Iris pigment epithelial cell (primary cell): ENCODE results near the gene AK5.

Experiments
- DNase-seq: peaks from one replicate; pipeline ENCODE4 v3.0.0-alpha.2; 2011; ENCODE audit warnings: low read depth

Gene AK5

DNA sequence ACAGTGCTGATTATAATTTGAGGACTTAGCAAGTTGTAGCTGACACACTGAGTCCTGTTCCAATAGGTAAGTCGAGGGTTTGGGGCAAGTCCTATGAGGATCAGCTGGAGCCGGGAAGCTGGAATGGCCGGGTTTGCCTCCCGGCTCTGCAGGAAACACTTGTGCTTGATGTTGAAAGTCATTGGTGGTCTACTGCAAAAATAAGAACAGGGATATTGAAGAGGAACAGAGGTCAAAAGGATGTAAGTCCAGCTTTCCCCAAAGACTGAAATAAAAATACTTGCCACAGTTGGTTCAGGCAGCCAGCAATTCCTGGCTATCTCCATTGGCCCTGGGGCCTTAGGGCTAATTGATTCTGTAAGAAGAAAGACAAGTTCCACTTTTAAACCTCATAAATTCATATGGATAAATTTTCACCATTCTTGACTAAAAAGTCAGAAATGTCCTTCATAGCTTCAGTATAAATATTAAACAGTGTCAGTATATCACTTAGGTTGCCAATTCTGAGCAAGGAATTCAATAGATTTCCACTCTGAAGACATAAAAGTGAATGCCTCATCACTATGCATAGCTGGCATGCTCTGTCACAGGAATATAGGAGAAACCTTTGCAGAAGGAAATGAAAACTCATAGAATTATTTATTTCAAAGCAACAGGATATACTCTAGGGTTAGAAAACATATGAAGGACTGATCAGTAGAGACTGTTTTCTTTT, 165.2 kb downstream of the AK5 start:
- DNase-seq: peak; percentile 54

DNA sequence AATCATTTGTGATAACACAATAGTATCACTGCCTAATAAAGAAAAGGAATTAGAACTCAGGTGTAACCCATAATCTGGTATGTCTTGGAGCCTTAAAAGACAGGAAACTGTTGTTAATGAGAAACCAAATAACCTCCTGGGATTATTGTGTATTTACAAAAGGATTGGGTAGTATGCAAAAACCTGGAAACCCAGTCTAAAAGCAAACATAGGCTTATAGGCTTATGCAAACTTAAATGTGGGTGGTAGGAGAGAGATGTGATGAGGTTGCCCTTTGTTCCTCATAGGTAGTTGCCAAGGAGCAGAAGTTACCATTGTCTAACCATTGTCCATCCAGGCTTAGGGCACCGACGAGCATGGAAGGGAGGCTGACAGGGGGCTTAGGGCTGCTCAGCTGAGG, 165.8 kb downstream of the AK5 start:
- no peak for DNase-seq

DNA sequence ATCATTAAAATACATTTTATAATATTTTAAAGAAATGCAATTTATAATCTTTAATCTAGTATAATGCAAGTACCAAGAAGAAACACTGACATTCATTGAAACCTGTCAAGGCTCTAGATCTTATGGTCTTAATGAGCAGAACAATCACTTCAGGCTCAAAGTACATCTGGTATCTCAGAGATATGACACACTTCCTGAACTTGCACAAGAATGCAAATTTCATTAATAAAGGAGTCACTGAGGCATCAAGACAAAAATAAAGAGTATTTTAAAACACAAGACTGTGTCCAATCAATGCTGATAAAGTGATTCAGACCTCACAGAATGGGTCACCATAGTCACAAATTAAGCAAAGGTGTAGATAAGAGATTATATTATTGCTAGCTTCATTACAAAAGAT, 178.1 kb downstream of the AK5 start:
- peak; percentile 64 for DNase-seq

DNA sequence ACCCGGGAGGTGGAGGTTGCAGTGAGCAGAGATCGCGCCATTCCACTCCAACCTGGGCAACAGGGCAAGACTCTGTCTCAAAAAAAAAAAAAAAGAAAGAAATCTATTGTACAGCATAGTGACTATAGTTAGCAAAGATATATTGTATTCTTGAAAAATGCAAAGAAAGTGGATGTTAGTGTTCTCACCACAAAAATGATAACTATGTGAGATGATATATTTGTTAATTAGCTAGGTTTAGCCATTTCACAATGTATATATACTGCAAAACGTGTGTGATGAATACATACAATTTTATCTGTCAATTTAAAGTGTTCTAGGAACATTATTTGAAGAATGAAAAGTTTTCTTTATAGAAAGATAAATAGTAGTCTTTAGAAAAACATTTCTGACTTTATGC, 179.9 kb downstream of the AK5 start:
- DNase-seq: no peak

DNA sequence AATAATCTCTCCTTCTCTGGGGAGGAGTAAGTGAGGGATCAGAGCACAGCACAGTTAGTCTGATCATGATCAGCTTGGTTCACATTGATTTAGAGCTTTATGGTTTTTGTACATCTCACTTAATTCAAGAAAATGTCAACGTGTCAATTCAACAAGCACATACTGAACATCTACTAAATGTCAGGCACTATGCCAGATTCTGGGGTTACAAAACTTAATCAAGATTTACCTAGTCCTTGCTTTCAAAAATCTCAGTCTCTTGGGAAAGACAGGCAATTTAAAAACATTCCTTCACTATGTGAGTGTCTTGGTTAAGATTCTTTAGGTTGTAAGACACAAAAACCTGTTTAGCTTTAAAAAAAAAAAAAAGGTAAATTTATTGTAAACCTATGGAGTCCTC, 181.4 kb downstream of the AK5 start:
- DNase-seq: no peak

DNA sequence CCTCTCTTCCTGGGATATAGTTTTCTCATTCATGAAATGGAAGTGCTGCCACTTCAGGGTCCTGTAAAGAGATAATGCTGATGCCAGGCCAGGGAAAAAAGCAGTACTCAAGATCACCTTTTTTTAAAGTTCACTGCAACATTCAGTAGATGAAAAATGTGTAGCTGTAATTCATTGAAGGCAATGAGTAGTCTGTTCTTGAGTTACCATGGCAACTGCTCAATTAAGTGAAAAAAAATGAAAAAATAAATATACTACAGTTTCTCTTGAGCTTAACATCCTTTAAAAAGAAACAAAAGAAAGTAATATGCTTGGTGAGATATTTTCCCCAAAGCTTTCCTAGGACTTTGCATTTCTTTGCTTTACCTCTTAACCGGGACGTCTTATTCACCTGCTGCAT, 183.3 kb downstream of the AK5 start:
- DNase-seq: no peak

DNA sequence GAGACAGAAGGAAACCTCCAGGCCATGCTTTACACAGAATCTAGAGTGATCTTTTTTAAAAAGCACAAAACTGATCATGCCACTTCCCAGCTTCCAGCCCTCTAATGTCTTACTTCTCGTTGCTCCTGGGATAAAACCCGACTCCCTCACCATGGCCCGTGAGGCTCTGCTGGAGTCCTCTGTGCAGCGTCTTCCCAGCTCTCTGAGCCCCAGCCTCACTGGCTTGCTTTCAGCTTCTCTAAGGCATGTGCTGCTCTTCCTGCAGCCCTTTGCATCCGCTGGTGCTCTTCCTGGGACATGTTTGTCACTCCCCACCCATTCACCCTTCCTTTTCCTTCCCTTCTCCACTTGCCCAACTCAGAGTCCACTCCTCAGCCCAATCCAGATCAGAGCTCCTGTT, 184.1 kb downstream of the AK5 start:
- no peak for DNase-seq

DNA sequence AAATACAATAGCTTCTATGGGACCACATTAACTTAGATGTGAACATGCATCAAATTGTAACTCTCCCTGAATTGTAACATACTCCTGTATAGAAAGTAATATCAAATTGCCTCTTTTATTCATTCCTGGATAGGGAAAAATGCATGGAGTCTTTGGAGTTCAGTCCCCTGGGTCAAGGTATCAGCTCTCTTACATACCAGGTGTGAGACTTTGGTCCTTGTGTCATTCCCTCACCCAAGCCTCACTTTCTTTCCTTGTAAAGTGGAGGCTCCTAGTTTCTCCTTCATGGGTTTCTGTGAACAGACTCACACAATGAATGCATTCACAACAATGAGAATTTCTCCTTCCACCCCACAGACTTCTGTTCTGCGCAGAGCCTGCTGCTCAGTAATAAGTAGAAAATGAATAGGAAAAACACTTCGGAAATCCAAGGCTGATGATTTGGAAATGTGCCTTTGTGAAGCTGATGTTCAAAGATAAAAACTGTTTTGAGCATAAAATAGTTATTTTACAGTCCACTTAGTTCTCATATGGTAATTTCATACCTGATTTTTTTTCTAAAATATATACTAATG, 185.3 kb downstream of the AK5 start:
- DNase-seq: no peak

DNA sequence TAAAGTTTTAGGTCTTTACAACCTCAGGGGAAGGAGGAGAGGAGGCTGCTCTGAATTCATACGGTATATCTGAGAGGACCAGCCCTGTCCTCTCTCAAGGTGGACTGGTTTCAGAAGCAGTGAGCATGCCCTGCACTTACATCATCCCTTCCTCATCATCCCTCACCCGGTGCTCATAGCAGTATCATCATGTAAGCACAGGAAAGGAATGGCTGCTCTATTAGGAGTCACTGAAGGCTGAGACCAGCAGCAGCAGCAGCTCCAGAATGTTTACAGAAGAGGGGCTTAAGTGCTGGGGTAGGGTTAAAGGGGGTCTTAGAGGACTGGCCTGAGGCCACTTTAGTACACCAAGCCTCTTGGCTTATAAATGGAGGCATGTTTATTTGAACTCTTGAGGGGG, 185.9 kb downstream of the AK5 start:
- peak; percentile 47 for DNase-seq

DNA sequence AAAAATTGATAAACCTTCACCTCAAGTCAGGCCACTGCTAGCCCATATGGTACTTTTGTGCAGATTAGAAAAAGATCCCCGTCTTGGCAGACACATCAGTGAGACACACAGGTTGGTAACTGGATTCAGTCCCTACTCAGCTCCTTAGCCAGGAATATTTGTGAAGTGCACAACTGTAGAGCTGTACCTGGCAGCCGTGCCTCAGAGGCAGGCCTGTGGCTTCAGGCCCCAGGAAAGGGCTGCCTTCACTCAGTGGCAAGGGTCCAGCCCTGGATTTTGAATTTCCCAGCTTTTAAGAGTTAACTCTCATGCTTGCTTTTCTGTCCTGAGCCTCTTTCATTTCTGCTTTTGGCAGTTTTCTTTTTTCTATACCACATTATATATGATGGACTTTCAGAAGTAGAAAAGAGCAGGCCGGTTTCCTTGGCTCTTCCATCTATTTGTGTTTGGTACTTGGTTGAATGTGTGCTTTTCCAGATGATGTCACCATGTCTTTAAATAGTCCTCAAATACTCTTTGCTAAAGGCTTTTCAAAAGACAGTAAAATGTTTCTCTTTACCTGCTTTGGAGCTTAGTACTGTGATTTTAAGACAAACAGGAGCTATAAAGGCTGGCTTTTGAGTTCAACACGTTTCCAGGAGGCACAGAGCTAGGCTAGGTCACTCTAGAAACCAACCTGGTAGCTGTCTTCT, 186.6 kb downstream of the AK5 start:
- DNase-seq: no peak

DNA sequence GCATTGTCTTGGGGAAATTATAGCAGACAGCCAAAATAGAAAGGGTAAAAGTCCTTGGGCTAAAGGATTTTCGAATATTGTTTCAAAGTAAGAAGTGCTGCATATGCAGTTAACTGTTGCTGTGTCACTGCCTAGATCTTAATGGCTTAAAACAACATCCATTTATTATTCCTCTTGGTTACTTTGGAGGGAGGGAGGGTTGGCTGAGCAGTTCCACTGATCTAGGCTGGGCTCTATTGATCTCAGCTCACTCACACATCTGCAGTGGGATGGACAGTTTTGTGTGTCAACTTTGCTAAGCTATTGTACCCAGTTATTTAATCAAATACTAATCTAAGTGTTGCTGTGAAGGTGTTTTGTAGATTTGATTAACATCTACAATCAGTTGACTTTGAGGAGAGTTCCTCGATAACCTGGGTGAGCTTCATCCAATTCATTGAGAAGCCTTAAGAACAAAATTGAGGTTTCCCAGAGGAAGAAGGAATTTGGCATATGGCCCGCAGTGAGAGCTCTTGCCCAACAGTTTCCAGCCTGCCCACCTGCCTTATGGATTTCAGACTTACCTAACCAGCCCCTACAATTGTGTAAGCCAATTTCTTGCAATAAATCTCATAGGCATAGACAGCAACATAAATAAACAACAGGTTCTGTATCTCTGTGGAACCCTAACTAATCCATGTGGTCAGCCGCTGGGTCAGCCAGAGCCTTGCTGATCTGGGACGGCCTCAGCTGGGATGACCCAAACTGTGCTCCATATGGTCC, 187.3 kb downstream of the AK5 start:
- peak; percentile 14 for DNase-seq

DNA sequence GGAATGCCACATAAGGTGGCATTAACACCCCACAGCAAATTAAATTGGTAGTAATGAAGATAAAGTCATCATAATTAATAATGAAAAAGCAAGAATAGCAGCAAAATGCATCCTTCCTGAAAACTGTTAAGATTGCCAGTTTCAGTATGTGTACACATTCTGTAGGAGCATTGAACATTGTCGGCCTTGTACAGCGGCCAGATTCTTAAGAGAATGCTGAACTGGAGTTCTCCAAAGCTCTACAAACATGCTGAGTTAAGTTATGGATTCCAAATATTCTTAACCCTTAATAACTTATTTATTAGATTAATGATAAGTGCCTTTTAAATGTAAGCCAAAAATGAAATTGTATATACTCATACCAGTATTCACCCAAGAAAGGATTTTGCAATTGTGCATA, 189.9 kb downstream of the AK5 start:
- no peak for DNase-seq

DNA sequence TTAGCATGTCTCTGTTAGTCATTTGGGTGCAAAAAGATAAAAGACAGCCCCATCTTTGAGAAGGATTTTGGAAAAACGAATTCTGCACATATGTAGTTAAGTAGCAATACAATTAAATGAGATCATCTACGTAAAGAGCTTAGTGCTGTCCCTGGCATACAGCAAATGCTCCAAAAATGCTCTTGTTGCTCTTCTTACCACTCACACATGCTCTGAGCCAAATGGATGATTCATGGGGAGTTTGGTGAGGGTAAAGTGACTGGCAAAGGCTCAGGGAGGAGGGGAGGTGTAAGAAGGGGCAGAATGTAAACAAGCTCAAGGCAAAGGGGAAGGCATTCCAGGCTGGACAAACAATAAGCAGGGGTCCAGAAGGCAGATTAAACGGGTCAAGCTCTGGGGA, 191.9 kb downstream of the AK5 start:
- DNase-seq: peak; percentile 81

DNA sequence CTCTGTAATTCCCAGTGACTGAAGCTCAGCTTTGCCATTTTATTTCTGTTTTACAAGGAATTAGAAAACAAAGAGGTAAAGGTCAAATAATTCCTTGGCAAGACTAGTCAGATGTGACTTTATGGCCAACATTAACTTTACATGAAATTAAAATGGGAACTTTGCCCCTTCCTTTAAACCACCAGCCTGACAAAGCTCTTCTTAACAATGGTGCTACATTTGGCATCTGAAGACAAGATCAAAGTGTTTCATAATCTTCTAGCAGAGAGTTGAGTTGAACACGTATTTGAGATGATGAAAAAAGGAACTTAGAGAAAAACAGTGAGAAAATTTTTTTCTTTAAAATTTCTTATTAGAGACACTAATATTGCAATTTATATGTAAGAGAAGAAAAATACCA, 193.8 kb downstream of the AK5 start:
- no peak for DNase-seq

DNA sequence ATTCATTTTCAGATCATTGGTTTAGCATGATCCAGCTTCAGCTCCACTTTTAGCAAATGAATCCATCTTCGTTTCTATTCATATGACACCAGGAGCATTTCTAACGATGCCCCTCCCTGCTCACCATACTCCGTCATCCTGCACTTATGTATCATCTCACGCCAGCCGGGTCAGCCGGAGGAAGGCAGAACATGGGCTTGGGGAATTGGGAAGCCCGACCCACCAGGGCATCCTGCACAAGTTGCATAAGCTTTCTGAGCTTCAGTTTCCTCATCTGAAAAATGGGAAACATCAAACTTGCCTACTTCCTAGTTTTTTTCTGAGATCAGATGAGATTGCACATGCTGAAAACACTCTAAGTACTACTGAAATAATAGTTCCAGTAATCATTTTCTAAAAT, 194.7 kb downstream of the AK5 start:
- no peak for DNase-seq

DNA sequence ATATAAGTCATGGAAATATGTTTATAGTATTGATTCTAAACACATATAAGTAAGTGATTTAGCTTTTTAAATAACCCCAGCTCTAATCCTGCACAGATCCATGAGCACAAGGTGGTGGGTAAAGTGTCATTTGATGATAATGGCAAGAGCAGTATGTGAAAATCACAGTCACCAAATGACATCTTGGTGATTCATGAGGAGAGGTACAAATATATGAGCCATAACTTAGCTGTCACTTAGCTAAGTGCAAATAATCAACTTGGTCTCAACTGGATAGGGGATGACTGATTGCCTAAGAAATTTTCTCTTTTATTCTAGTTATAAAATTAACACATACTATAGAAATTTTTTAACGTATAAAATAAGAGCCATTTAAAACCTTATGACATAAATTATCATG, 202.5 kb downstream of the AK5 start:
- no peak for DNase-seq

DNA sequence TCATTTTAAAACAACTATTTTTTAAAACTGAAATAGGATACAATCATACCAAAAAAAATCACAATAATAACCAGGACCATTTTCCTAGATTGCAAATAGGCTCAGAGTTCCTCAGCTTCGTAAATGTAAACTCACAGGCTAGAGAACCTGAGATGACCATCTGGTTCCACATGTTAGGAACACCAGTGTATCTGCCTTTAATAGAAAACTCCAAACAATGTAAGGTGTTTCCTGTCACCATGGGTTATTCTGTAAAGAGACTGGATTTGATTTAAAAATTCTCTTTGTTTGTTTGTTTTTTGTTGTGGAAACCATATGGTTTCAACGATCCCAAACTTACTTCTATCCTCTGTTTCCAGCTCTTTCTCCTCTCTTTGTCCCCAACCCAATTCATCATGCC, 203.1 kb downstream of the AK5 start:
- no peak for DNase-seq

DNA sequence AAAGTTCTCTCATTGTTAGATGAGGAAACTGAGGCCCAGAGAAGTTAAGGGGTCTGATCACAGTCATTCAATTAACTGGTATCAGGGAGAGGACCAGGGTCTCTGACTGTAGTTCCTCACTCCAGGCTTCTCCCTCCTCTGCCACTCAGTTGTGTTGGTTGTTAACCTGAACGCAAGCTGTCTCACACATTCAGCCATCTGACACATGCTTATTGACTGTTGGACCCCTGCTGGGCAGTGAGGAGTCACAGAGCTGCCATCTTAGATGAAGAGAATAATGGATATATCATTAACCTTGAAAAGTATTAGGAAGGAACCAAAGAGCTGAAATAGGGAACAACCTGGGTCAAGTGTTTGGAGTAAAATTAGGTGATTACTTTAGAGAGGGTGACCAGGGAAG, 205.8 kb downstream of the AK5 start:
- no peak for DNase-seq

DNA sequence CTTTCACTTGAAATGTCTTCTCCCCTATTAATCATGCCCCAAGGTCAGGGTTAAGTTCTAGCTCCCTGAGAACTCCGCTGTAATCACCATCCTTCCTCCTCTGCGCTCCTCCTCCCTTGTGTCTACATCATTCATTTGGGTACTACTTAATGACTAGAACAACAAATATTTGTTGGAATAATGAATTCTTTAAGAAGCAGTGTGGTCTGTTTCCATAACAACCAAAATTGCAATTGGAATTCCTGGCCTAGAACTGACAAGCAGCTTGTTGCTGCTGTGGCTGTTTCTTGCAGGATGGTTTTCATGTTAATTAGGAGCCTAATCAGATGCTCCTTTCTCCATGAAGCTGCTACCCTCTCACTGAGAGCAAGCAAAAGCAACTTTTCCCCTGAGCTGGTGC, 208.1 kb downstream of the AK5 start:
- DNase-seq: peak; percentile 38

DNA sequence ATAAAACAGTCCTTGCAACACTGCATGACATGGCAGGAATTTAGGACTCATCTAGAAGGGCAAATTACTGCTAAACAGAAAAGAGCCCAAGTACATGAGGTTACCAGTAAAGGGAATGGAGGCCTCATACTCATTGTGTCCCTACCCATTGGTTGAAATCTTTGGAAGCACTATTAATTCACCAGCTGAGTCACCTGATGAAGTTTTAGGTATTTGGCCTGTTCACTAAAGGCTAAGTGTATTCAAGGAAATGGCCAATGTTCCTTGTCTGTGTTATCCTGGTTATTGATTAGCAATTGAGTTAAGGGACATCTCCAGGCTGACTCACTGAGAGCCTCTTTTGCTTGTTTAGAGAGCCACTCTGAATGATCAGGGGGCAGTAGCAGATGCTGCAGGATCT, 212.2 kb downstream of the AK5 start:
- DNase-seq: no peak

DNA sequence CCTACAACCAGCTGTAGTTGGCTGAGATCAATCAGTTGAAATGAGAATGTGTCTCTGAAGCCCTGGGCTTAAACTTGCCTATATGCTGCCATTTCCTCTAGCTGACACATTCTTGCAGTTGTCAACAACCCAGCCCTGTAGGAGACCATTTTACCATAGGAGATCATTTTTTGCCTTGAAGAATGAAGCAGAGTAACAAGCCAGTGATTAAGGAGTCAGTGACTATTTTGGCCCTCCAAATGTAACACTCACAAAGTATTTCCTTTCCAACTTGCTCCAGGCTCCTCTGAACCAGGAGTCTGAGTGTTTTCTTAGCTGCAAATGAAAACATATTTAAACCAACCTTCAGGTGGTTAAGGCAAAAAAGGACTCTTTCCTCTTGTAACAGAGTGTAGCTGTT, 217.1 kb downstream of the AK5 start:
- DNase-seq: no peak

DNA sequence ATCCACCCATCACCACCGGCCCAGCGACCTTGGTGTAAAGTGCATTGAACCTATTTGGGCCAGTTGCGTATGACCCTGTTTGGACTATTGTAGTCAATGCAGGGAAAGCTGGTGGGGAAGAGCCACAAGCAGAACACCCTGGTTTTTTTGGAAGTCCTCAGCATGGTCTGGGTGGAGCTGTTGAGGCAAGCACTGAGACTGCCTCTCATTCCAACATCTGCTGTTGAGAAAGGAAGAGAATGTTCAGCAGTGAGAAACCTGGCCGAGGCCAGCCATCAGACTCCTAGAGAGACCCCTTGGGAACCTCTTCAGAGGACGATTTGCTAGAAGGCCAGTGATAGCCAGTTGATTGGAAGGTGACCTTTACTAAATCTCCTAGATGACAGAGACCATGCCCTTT, 217.6 kb downstream of the AK5 start:
- DNase-seq: no peak

DNA sequence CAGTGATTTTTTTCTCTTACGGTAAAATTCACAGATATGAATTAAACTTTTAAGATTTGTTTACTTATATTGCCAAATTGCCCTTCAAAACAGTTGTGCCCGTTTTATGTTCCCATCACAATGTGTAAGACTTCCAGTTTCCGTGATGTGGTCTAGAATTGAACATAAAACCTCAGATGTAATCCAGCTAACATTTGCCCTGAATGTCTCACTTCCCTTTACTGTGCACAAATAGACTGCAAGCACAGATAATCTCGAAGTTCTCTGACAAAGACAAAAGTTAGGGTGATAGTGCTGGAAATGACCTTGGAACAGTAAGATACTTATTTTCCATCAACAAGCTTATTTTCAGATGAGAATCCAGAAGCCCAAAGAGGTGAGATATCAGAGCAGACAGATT, 223.2 kb downstream of the AK5 start:
- peak; percentile 89 for DNase-seq
